ENCODE results near the gene PCDH9. TPM values are rescaled to one million over a fixed set of nuclear protein-coding genes. Genes with fewer than 3 reads are reported as not detected.

Gene PCDH9
- total RNA-seq, 1 donor from 2014 or later, result 5.1 TPM

DNA sequence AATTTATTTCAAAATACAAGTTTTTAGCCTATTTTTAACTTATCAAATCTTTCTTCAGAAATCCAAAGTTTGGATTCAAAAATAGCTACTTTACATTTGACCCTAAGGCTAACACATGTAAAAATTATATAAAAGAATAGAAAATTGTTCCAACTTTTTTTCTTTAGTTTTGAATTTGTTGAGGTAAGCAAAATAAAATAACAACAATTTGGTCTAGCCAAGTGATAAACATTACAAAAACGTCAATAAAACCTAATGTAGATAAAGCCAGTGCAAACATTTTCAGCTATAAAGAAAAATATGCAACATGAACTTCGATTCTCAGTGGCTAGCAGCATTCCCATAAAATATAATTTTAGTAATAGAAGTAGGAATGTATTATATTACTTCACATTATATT is 400.3 kb downstream of the PCDH9 start:
- no peak overlapping the region for H3K27ac ChIP-seq
- H3K9me3 ChIP-seq, result no peaks in the 10 kb centered on the region
- H3K27me3 ChIP-seq, result no peaks in the 10 kb centered on the region
- DNase-seq, result no peak
- TF ChIP-seq, protein P1, sequence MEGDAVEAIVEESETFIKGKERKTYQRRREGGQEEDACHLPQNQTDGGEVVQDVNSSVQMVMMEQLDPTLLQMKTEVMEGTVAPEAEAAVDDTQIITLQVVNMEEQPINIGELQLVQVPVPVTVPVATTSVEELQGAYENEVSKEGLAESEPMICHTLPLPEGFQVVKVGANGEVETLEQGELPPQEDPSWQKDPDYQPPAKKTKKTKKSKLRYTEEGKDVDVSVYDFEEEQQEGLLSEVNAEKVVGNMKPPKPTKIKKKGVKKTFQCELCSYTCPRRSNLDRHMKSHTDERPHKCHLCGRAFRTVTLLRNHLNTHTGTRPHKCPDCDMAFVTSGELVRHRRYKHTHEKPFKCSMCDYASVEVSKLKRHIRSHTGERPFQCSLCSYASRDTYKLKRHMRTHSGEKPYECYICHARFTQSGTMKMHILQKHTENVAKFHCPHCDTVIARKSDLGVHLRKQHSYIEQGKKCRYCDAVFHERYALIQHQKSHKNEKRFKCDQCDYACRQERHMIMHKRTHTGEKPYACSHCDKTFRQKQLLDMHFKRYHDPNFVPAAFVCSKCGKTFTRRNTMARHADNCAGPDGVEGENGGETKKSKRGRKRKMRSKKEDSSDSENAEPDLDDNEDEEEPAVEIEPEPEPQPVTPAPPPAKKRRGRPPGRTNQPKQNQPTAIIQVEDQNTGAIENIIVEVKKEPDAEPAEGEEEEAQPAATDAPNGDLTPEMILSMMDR (IDR thresholded peaks at IDR 0.05), result no peak
- ATAC-seq, result no peak
- H3K4me3 ChIP-seq, result no peak overlapping the region
- intact Hi-C loops (cut with DNase I), result no loop called here
- H3K4me1 ChIP-seq, result no peaks in the 10 kb centered on the region
- no peaks in the 10 kb centered on the region for H3K36me3 ChIP-seq

DNA sequence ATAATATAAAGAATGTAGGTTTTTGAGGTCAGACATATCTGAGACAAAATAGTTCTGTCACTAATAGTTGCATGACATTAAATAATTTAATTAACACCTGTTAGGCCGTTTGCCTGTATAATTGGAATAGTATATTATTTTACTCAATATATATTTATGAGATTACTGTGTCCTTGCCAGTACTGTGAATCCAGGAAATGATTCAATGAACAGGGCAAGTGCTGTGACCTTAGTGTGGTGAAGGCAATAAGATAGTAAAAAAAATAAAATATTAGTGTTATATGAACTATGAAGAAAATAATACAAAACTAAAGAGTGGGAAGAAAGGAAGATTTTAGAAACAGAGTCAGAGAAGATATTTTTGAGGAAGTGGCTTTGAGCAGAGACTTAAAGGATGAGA is 403.7 kb downstream of the PCDH9 start:
- Histone ChIP-seq H3K27me3 (no peaks in the 10 kb centered on the region), H3K9me3 (no peaks in the 10 kb centered on the region), H3K27ac (no peak overlapping the region), H3K4me1 (no peaks in the 10 kb centered on the region), H3K36me3 (no peaks in the 10 kb centered on the region), H3K4me3 (no peak overlapping the region)
- ATAC-seq (no peak), DNase-seq (no peak)
- TF ChIP-seq, protein P1 (IDR thresholded peaks at IDR 0.05), result no peak
- intact Hi-C loops (cut with DNase I), result no loop called here

DNA sequence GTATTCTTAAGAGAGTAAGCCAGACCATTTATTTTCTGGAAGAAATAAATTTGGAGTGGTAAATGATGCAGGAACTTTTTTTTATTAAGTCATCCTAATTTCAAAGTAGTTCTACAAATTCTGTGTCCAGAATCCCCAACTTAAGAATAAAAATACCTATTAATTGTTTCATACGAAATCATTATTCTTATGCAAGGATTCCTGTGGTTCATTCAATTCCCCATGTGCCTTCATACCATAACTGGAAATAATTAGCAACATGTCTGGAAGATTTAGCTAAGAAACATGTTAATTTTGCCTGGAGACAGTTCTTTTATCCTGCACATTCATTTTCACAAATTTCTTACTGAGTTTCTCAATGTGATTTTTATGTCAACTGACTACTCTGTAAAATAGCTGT is 408.6 kb downstream of the PCDH9 start:
- H3K27me3 ChIP-seq, result no peaks in the 10 kb centered on the region
- H3K27ac ChIP-seq, result no peak overlapping the region
- no peak overlapping the region for H3K4me3 ChIP-seq
- no peaks in the 10 kb centered on the region for H3K4me1 ChIP-seq
- DNase-seq (no peak), ATAC-seq (no peak)
- TF ChIP-seq, protein P1 (IDR thresholded peaks at IDR 0.05), result no peak
- no peaks in the 10 kb centered on the region for H3K9me3 ChIP-seq
- no peaks in the 10 kb centered on the region for H3K36me3 ChIP-seq
- intact Hi-C loops (cut with DNase I), result no loop called here

DNA sequence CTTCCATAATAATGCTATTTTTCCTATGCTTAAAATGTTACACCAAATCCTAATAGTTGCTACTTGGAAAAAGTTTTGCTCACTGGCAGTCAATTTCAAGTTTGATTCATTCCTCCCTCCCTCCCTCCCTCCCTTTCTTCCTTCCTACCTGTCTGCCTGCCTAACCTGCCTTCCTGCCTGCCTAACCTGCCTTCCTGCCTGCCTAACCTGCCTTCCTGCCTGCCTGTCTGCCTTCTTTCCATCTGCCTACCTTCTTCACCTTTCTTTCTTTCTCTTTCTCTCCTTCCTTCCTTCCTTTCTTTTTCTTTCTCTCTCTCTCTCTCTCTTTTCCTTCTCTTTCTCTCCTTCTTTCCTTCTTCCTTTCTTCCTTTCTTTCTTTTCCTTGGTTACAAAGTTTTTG is 418.7 kb downstream of the PCDH9 start:
- Histone ChIP-seq H3K36me3 (no peaks in the 10 kb centered on the region), H3K9me3 (no peaks in the 10 kb centered on the region), H3K4me3 (no peak overlapping the region), H3K27me3 (no peaks in the 10 kb centered on the region), H3K27ac (no peak overlapping the region), H3K4me1 (no peaks in the 10 kb centered on the region)
- DNase-seq (no peak), ATAC-seq (no peak)
- TF ChIP-seq, protein P1 (IDR thresholded peaks at IDR 0.05), result no peak
- intact Hi-C loops (cut with DNase I), result no loop called here

DNA sequence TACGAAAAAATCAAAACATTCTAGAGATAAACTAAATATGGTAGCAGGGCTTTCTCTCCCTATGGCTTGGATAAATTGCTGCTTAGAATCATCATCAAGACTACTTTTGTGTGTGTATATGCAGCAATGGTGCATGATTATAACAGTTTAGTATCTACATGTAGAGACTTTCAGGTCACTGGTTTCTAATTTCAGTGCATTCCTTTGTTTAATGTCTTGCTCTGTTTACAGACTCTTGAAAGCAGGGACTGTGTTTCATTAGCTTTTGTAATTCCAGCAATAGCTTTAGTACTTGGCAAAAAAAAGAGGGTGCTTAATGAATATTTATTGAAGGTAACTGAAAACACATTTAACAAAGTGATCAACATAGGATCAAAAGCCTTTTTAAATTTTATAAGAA is 420.7 kb downstream of the PCDH9 start:
- no peaks in the 10 kb centered on the region for H3K4me1 ChIP-seq
- intact Hi-C loops (cut with DNase I), result no loop called here
- H3K27me3 ChIP-seq, result no peaks in the 10 kb centered on the region
- TF ChIP-seq, protein P1 (IDR thresholded peaks at IDR 0.05), result no peak
- no peaks in the 10 kb centered on the region for H3K36me3 ChIP-seq
- ATAC-seq, result no peak
- no peak overlapping the region for H3K27ac ChIP-seq
- no peaks in the 10 kb centered on the region for H3K9me3 ChIP-seq
- DNase-seq, result no peak
- H3K4me3 ChIP-seq, result no peak overlapping the region

DNA sequence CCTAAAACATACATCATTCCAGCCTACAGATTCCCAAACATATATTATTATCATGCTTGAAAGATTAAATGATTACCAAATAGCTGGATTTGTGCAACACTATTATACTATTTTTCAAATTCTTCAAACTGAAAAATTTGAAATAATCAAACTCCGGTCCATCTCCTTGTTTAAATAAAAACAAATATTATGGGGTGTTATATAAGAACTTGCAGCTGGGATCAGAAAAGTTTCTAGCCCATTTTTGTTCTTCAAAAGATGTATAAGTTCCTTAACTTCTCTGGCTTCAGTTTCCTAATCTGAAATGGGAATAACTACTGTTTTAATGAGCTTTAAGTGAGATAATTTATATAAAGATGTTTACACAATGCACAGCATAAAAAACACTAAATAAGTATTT is 422.9 kb downstream of the PCDH9 start:
- no peak for DNase-seq
- no peaks in the 10 kb centered on the region for H3K36me3 ChIP-seq

More for the DNA sequence above, 422.9 kb downstream of the PCDH9 start:
- TF ChIP-seq, protein P1 (IDR thresholded peaks at IDR 0.05), result no peak
- no peak for ATAC-seq
- H3K4me1 ChIP-seq, result no peaks in the 10 kb centered on the region
- no peaks in the 10 kb centered on the region for H3K27me3 ChIP-seq
- no peaks in the 10 kb centered on the region for H3K9me3 ChIP-seq
- no peak overlapping the region for H3K27ac ChIP-seq
- intact Hi-C loops (cut with DNase I), result no loop called here
- H3K4me3 ChIP-seq, result no peak overlapping the region
